Left lobe of liver (tissue), 2 donors: ENCODE results near the gene SDHAF2. TPM values are rescaled to one million over a fixed set of nuclear protein-coding genes. Genes with fewer than 3 reads are reported as not detected.

ENCODE experiments used
- ATAC-seq: fragments of 200-7000 bp; cut with Tn5 transposase; one replicate; pipeline ENCODE4 v1.9.1; 2020; ENCODE audit warnings: mild to moderate bottlenecking, moderate library complexity
- DNase-seq: peaks from one replicate; pipeline ENCODE4 v3.0.0-alpha.2; 2020; ENCODE audit warnings: low spot score
- total RNA-seq: library from RNA; stranded (reverse); gene quantifications from one replicate; pipeline ENCODE4 v1.2.1, GENCODE V29; 2021
- donor health status: DM: no; HTN: no; CAD: no; lungs with moderate emphysema.
- donor health status: DM: no; HTN: yes; CAD: no.

SDHAF2 gene
- total RNA-seq, 1 donor from 2014 or later: 18.8 TPM

GRCh38 chr11:61495801-61496601 lies 66.1 kb downstream of the SDHAF2 start:
- DNase-seq (no peak), ATAC-seq (no peak)

Other genes starting within 250 kb of the SDHAF2 start
- not detected for gene PGA3, start 226.6 kb upstream of the SDHAF2 start, total RNA-seq
- 0.53 TPM for gene PGA4, start 207.8 kb upstream of the SDHAF2 start, total RNA-seq
- gene PGA5, start 188.9 kb upstream of the SDHAF2 start, total RNA-seq: 0.18 TPM
- 20.6 TPM for gene VWCE, start 134.8 kb upstream of the SDHAF2 start, total RNA-seq
- 105 TPM for gene DDB1, start 97.0 kb upstream of the SDHAF2 start, total RNA-seq
- 176 TPM for gene TKFC, start 96.9 kb upstream of the SDHAF2 start, total RNA-seq
- gene CYB561A3, start 68.2 kb upstream of the SDHAF2 start, total RNA-seq: 37.9 TPM
- 23.7 TPM for gene TMEM138, start 67.8 kb upstream of the SDHAF2 start, total RNA-seq
- gene TMEM216, start 37.5 kb upstream of the SDHAF2 start, total RNA-seq: 1.7 TPM
- 34.0 TPM for gene CPSF7, start 149 bp upstream of the SDHAF2 start, total RNA-seq
- not detected for gene LRRC10B, start 78.6 kb downstream of the SDHAF2 start, total RNA-seq
- gene SYT7, start 151.0 kb downstream of the SDHAF2 start, total RNA-seq: 65.6 TPM